ENCODE measurements around the gene MAPK10.

DNA sequence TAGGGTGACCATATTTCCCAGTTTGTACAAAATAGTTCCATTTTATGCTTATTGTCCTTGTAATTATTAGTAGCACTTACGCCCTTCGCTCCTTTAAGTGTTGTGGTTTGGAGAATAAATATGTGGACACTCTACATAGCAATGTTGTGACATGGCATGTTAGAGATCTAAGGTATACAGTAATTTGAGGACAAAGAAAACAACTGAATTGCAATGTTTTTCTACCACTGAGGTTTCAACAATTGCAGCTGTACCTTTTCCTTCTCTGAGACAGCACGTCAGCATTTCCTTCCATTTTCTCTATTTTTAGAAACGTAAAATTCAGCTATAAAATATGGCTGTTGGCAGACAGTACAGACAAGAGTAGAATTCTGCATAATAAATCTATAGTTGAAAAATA is 323.1 kb downstream of the MAPK10 start:
- TF ChIP-seq, protein P1, sequence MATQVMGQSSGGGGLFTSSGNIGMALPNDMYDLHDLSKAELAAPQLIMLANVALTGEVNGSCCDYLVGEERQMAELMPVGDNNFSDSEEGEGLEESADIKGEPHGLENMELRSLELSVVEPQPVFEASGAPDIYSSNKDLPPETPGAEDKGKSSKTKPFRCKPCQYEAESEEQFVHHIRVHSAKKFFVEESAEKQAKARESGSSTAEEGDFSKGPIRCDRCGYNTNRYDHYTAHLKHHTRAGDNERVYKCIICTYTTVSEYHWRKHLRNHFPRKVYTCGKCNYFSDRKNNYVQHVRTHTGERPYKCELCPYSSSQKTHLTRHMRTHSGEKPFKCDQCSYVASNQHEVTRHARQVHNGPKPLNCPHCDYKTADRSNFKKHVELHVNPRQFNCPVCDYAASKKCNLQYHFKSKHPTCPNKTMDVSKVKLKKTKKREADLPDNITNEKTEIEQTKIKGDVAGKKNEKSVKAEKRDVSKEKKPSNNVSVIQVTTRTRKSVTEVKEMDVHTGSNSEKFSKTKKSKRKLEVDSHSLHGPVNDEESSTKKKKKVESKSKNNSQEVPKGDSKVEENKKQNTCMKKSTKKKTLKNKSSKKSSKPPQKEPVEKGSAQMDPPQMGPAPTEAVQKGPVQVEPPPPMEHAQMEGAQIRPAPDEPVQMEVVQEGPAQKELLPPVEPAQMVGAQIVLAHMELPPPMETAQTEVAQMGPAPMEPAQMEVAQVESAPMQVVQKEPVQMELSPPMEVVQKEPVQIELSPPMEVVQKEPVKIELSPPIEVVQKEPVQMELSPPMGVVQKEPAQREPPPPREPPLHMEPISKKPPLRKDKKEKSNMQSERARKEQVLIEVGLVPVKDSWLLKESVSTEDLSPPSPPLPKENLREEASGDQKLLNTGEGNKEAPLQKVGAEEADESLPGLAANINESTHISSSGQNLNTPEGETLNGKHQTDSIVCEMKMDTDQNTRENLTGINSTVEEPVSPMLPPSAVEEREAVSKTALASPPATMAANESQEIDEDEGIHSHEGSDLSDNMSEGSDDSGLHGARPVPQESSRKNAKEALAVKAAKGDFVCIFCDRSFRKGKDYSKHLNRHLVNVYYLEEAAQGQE (IDR thresholded peaks at IDR 0.05; ENCODE audit: insufficient read depth in 1 of 2, low read depth in 2 of 2, low read length in 2 of 2) = no peak
- no peak for TF ChIP-seq TAF1 (IDR thresholded peaks at IDR 0.05; ENCODE audit: borderline replicate concordance, insufficient read depth, low read length)
- TF ChIP-seq FOXP2 (optimal IDR thresholded peaks at IDR 0.05; ENCODE audit: borderline replicate concordance, extremely low read depth, extremely low read length, insufficient read depth) = no peak
- TF ChIP-seq POLR2AphosphoS5 (IDR thresholded peaks at IDR 0.05; ENCODE audit: low read depth, low read length) = no peak
- no peak for TF ChIP-seq SIN3A (IDR thresholded peaks at IDR 0.05; ENCODE audit: borderline replicate concordance, insufficient read depth, low read length)

All from PFSK-1 (cell line).